Stimulated activated CD8-positive, alpha-beta memory T cell treated with anti-CD3 and anti-CD28 coated beads, Interleukin-15, amount 100 ng/mL, for 48 hours (primary cell): ENCODE results near the gene DTHD1.

Source experiments
- DNase-seq, 2 donors: peaks; one replicate each; pipeline ENCODE4 v3.0.0-alpha.2; 2020; ENCODE audit warnings: low read depth in 2 of 2

Gene DTHD1

GRCh38 chr4:36269533-36270173 lies 11.8 kb upstream of the DTHD1 start:
- DNase-seq, result no peak

- DNase-seq, result no peak
Observed at GRCh38 chr4:36273276-36273675, 8.1 kb upstream of the DTHD1 start.

- no peak for DNase-seq
Observed at GRCh38 chr4:36274158-36274557, 7.3 kb upstream of the DTHD1 start.

- no peak for DNase-seq
Observed at GRCh38 chr4:36277533-36277932, 3.9 kb upstream of the DTHD1 start.

- DNase-seq, result no peak
Observed at GRCh38 chr4:36278789-36279188, 2.6 kb upstream of the DTHD1 start.

GRCh38 chr4:36280555-36280954 lies 861 bp upstream of the DTHD1 start:
- DNase-seq, result no peak

GRCh38 chr4:36282503-36283030 lies 1.2 kb downstream of the DTHD1 start:
- no peak for DNase-seq

- DNase-seq, result no peak
Observed at GRCh38 chr4:36283912-36284465, 2.6 kb downstream of the DTHD1 start.

GRCh38 chr4:36285784-36286480 lies 4.5 kb downstream of the DTHD1 start:
- peak; percentile 43 to 44 for DNase-seq

- no peak for DNase-seq
Observed at GRCh38 chr4:36286481-36286871, 5.1 kb downstream of the DTHD1 start.

- no peak for DNase-seq
Observed at GRCh38 chr4:36288731-36289426, 7.5 kb downstream of the DTHD1 start.

- DNase-seq, result no peak
Observed at GRCh38 chr4:36290641-36291040, 9.2 kb downstream of the DTHD1 start.

- DNase-seq, result no peak
Observed at GRCh38 chr4:36292556-36293188, 11.3 kb downstream of the DTHD1 start.

GRCh38 chr4:36301127-36301526 lies 19.7 kb downstream of the DTHD1 start:
- DNase-seq, result no peak

GRCh38 chr4:36303426-36304137 lies 22.2 kb downstream of the DTHD1 start:
- no peak for DNase-seq

GRCh38 chr4:36304138-36304681 lies 22.8 kb downstream of the DTHD1 start:
- DNase-seq, result no peak

- no peak for DNase-seq
Observed at GRCh38 chr4:36308150-36308549, 26.7 kb downstream of the DTHD1 start.

- DNase-seq, result no peak
Observed at GRCh38 chr4:36310216-36310615, 28.8 kb downstream of the DTHD1 start.

- DNase-seq, result no peak
Observed at GRCh38 chr4:36310793-36311192, 29.4 kb downstream of the DTHD1 start.

GRCh38 chr4:36312511-36312910 lies 31.1 kb downstream of the DTHD1 start:
- no peak for DNase-seq

GRCh38 chr4:36313301-36313700 lies 31.9 kb downstream of the DTHD1 start:
- no peak for DNase-seq
